SW 1271 (cell line): ENCODE measurements around the gene ANK2.

ENCODE experiments used
- DNase-seq, 2 experiments: peaks; one replicate each; lab custom pipeline; 2025; lab: John Stamatoyannopoulos, UW

Gene ANK2

GRCh38 chr4:113049421-113050370, at the start of gene ANK2:
Gene ANK2 (plus strand): TSS chr4:113049653. CDS start chr4:113049729, 76 bp downstream.
- DNase-seq = no peak

GRCh38 chr4:113003841-113004240, 45.6 kb upstream of the ANK2 start:
- no peak for DNase-seq

GRCh38 chr4:113004655-113005054, 44.8 kb upstream of the ANK2 start:
- DNase-seq = no peak

- no peak for DNase-seq
Observed at GRCh38 chr4:113006632-113007031, 42.8 kb upstream of the ANK2 start.

GRCh38 chr4:113007151-113007550, 42.3 kb upstream of the ANK2 start:
- no peak for DNase-seq

GRCh38 chr4:113008135-113008534, 41.3 kb upstream of the ANK2 start:
- no peak for DNase-seq

- no peak for DNase-seq
Observed at GRCh38 chr4:113008716-113009115, 40.7 kb upstream of the ANK2 start.

- DNase-seq = no peak
Observed at GRCh38 chr4:113009461-113009860, 40.0 kb upstream of the ANK2 start.

- DNase-seq = no peak
Observed at GRCh38 chr4:113012122-113012725, 37.2 kb upstream of the ANK2 start.

- DNase-seq = no peak
Observed at GRCh38 chr4:113012786-113013185, 36.7 kb upstream of the ANK2 start.

- no peak for DNase-seq
Observed at GRCh38 chr4:113013751-113014150, 35.7 kb upstream of the ANK2 start.

- no peak for DNase-seq
Observed at GRCh38 chr4:113016377-113016776, 33.1 kb upstream of the ANK2 start.

- no peak for DNase-seq
Observed at GRCh38 chr4:113020966-113021365, 28.5 kb upstream of the ANK2 start.

- no peak for DNase-seq
Observed at GRCh38 chr4:113024388-113024787, 25.1 kb upstream of the ANK2 start.

GRCh38 chr4:113025416-113025815, 24.0 kb upstream of the ANK2 start:
- DNase-seq = no peak

GRCh38 chr4:113026556-113026955, 22.9 kb upstream of the ANK2 start:
- no peak for DNase-seq

GRCh38 chr4:113028074-113028473, 21.4 kb upstream of the ANK2 start:
- DNase-seq = no peak

GRCh38 chr4:113031212-113031611, 18.2 kb upstream of the ANK2 start:
- DNase-seq = no peak

- no peak for DNase-seq
Observed at GRCh38 chr4:113040793-113041192, 8.7 kb upstream of the ANK2 start.

- DNase-seq = no peak
Observed at GRCh38 chr4:113042502-113042901, 7.0 kb upstream of the ANK2 start.

GRCh38 chr4:113043591-113043990, 5.9 kb upstream of the ANK2 start:
- no peak for DNase-seq

- no peak for DNase-seq
Observed at GRCh38 chr4:113050371-113050755, 910 bp downstream of the ANK2 start.

GRCh38 chr4:113050837-113051236, 1.4 kb downstream of the ANK2 start:
- no peak for DNase-seq
